ENCODE measurements around the gene TADA2B.

The TADA2B gene

GRCh38 chr4:7017446-7018048, 25.6 kb upstream of the TADA2B start:
- no peaks in the 10 kb centered on the region for H4K20me1 ChIP-seq (ENCODE audit: insufficient read depth, low read length)
- TF ChIP-seq EZH2phosphoT487 (IDR thresholded peaks at IDR 0.05; ENCODE audit: low read depth), result no peak
- TF ChIP-seq CTCF (IDR thresholded peaks at IDR 0.05; ENCODE audit: low read depth, low read length), result no peak
- no peak overlapping the region for H2AFZ ChIP-seq (ENCODE audit: low read depth, low read length)
- H3K4me1 ChIP-seq (ENCODE audit: low read length), result peaks cover 16% of the 10 kb centered on the region
- H3K4me2 ChIP-seq (ENCODE audit: low read length), result no peak overlapping the region
- peaks cover 20% of the 10 kb centered on the region for H3K36me3 ChIP-seq (replicated peaks; ENCODE audit: low read depth, low read length)
- no peaks in the 10 kb centered on the region for H3K79me2 ChIP-seq (ENCODE audit: low read length)
- no peak overlapping the region for H3K27ac ChIP-seq (ENCODE audit: low read length)
- H3K27me3 ChIP-seq (ENCODE audit: low read depth, low read length), result no peaks in the 10 kb centered on the region
- no peak overlapping the region for H3K4me3 ChIP-seq (ENCODE audit: low read length)
- no peaks in the 10 kb centered on the region for H3K9me3 ChIP-seq (ENCODE audit: insufficient read depth, low read length)
- H3K9ac ChIP-seq (ENCODE audit: low read length), result no peak overlapping the region

GRCh38 chr4:7018281-7018680, 24.9 kb upstream of the TADA2B start:
- no peaks in the 10 kb centered on the region for H4K20me1 ChIP-seq (ENCODE audit: insufficient read depth, low read length)
- no peaks in the 10 kb centered on the region for H3K79me2 ChIP-seq (ENCODE audit: low read length)
- H3K27ac ChIP-seq (ENCODE audit: low read length), result no peak overlapping the region
- TF ChIP-seq CTCF (IDR thresholded peaks at IDR 0.05; ENCODE audit: low read depth, low read length), result no peak
- no peak overlapping the region for H3K4me2 ChIP-seq (ENCODE audit: low read length)
- H3K9ac ChIP-seq (ENCODE audit: low read length), result no peak overlapping the region
- H2AFZ ChIP-seq (ENCODE audit: low read depth, low read length), result no peak overlapping the region
- peaks cover 14% of the 10 kb centered on the region for H3K4me1 ChIP-seq (ENCODE audit: low read length)
- peaks cover 16% of the 10 kb centered on the region for H3K36me3 ChIP-seq (replicated peaks; ENCODE audit: low read depth, low read length)
- no peaks in the 10 kb centered on the region for H3K27me3 ChIP-seq (ENCODE audit: low read depth, low read length)
- no peak overlapping the region for H3K4me3 ChIP-seq (ENCODE audit: low read length)
- no peaks in the 10 kb centered on the region for H3K9me3 ChIP-seq (ENCODE audit: insufficient read depth, low read length)

- Histone ChIP-seq H3K9ac (ENCODE audit: low read length) (no peak overlapping the region), H3K27ac (ENCODE audit: low read length) (no peak overlapping the region), H3K79me2 (ENCODE audit: low read length) (no peaks in the 10 kb centered on the region), H3K36me3 (replicated peaks; ENCODE audit: low read depth, low read length) (peaks cover 13% of the 10 kb centered on the region), H4K20me1 (ENCODE audit: insufficient read depth, low read length) (no peaks in the 10 kb centered on the region), H3K9me3 (ENCODE audit: insufficient read depth, low read length) (no peaks in the 10 kb centered on the region), H3K27me3 (ENCODE audit: low read depth, low read length) (no peaks in the 10 kb centered on the region), H3K4me3 (ENCODE audit: low read length) (no peak overlapping the region), H3K4me2 (ENCODE audit: low read length) (no peak overlapping the region), H3K4me1 (ENCODE audit: low read length) (peaks cover 3% of the 10 kb centered on the region), H2AFZ (ENCODE audit: low read depth, low read length) (no peak overlapping the region)
- TF ChIP-seq EZH2phosphoT487 (IDR thresholded peaks at IDR 0.05; ENCODE audit: low read depth) (no peak), CTCF (IDR thresholded peaks at IDR 0.05; ENCODE audit: low read depth, low read length) (no peak)
These were observed 23.8 kb upstream of the TADA2B start for GRCh38 chr4:7019367-7019766.

GRCh38 chr4:7020290-7020689, 22.9 kb upstream of the TADA2B start:
- H3K36me3 ChIP-seq (replicated peaks; ENCODE audit: low read depth, low read length), result peaks cover 6% of the 10 kb centered on the region

More at GRCh38 chr4:7020290-7020689, 22.9 kb upstream of the TADA2B start:
- H3K79me2 ChIP-seq (ENCODE audit: low read length), result no peaks in the 10 kb centered on the region
- no peaks in the 10 kb centered on the region for H3K27me3 ChIP-seq (ENCODE audit: low read depth, low read length)
- no peaks in the 10 kb centered on the region for H3K9me3 ChIP-seq (ENCODE audit: insufficient read depth, low read length)
- H3K4me2 ChIP-seq (ENCODE audit: low read length), result no peak overlapping the region
- no peaks in the 10 kb centered on the region for H4K20me1 ChIP-seq (ENCODE audit: insufficient read depth, low read length)
- H3K9ac ChIP-seq (ENCODE audit: low read length), result no peak overlapping the region
- no peaks in the 10 kb centered on the region for H3K4me1 ChIP-seq (ENCODE audit: low read length)
- no peak overlapping the region for H2AFZ ChIP-seq (ENCODE audit: low read depth, low read length)
- H3K4me3 ChIP-seq (ENCODE audit: low read length), result no peak overlapping the region
- TF ChIP-seq EZH2phosphoT487 (IDR thresholded peaks at IDR 0.05; ENCODE audit: low read depth) (no peak), CTCF (IDR thresholded peaks at IDR 0.05; ENCODE audit: low read depth, low read length) (no peak)
- no peak overlapping the region for H3K27ac ChIP-seq (ENCODE audit: low read length)
